ENCODE results near the gene MTHFD1L. TPM values are rescaled to one million over a fixed set of nuclear protein-coding genes. Genes with fewer than 3 reads are reported as not detected.

MTHFD1L gene
- total and polyA plus RNA-seq, 2 donors (not counting 3 experiments of a cell fraction or from before 2014, with no cell fraction given), result 40.2 to 120 TPM

DNA sequence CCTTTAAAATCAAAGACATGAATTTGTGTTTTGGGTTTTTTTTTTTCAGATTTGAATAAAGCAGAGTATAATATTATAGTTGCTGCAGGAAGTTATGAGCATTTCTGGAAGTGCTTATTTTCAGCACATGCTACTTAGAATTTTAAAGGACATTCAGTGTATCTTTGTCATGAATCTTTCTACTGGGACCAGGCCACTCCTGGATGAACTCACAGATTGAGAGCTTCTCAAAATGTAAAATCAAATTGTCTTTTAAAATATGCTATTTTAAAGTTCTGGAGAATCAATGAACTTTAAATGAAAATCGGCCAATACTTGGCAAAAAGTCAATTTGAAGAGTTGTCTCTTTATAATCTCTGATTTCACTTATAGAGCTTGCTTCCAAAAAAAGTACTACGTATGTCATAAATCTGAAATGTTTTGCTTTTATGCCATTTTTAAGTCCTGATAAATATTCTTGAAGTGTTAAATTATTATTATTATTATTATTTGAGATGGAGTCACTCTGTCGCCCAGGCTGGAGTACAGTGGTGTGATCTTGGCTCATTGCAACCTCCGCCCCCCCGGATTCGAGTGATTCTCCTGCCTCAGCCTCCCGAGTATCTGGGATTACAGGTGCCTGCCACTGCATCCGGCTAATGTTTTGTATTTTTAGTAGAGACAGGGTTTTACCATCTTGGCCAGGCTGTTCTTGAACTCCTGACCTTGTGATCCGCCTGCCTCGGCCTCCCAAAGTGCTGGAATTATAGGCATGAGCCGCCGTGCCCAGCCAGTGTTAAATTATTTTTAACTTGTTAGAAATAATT is 198.5 kb downstream of the MTHFD1L start:
- dilution Hi-C loops (cut with MboI; ENCODE audit: extremely low pct_ligation_motif_present, low sequenced_read_pairs), result no loop called here
- H3K27ac ChIP-seq (ENCODE audit: insufficient read depth, low read depth, low read length), result peak overlapping the region; percentile 95
- no peaks in the 10 kb centered on the region for H3K36me3 ChIP-seq (ENCODE audit: control insufficient read depth in 2 of 2, extremely low read depth in 1 of 2, insufficient read depth in 2 of 2, low read length in 2 of 2)
- peaks cover 68% of the 10 kb centered on the region for H3K4me1 ChIP-seq (ENCODE audit: control insufficient read depth, extremely low read depth, insufficient read depth, low read length)
- DNase-seq (ENCODE audit: low read depth, low spot score) (no peak), FAIRE-seq (no peak)
- H3K4me3 ChIP-seq (replicated peaks in 1 of 3; ENCODE audit: insufficient read depth in 1 of 3, low read depth in 1 of 3, low read length in 3 of 3), result no peak overlapping the region
- H3K9ac ChIP-seq (replicated peaks; ENCODE audit: extremely low read depth, insufficient read depth, low read length), result peak overlapping the region; percentile 73
- no peaks in the 10 kb centered on the region for H3K9me3 ChIP-seq (replicated peaks; ENCODE audit: control insufficient read depth, insufficient read depth, low read length)
- H3K79me2 ChIP-seq (ENCODE audit: control insufficient read depth, insufficient read depth, low read length), result peaks cover 13% of the 10 kb centered on the region
- TF ChIP-seq MYC (IDR thresholded peaks at IDR 0.05; ENCODE audit: low read depth, low read length) (no peak), POLR2A (IDR thresholded peaks at IDR 0.05; ENCODE audit: low read depth, low read length) (no peak), EZH2 (IDR thresholded peaks at IDR 0.05; ENCODE audit: borderline replicate concordance, low read depth, low read length, severe bottlenecking) (no peak), JUN (IDR thresholded peaks at IDR 0.05; ENCODE audit: borderline replicate concordance, insufficient read depth, insufficient read length, low read depth) (no peak), CTCF (IDR thresholded peaks at IDR 0.05; ENCODE audit: extremely low read depth in 1 of 2, insufficient read depth in 1 of 2, low read depth in 1 of 2, low read length in 2 of 2) (no peak), POLR2AphosphoS5 (IDR thresholded peaks at IDR 0.05; ENCODE audit: insufficient read depth, low read depth, low read length) (no peak), FOS (IDR thresholded peaks at IDR 0.05; ENCODE audit: borderline replicate concordance, insufficient read depth, low read length) (no peak), GATA2 (IDR thresholded peaks at IDR 0.05; ENCODE audit: insufficient read depth, insufficient read length, low read depth, low read length) (no peak), MAX (IDR thresholded peaks at IDR 0.05; ENCODE audit: insufficient read depth, insufficient read length) (no peak)
- H3K9me1 ChIP-seq (replicated peaks; ENCODE audit: control insufficient read depth, extremely low read depth, insufficient read depth, low read length), result no peaks in the 10 kb centered on the region
- ChIA-PET CTCF (interaction anchor here (1.3 to 1.9 kb wide), 2 partner anchors 10 to 260 kb away, joined by 4 to 10 read pairs; no protein-coding TSS in a partner anchor), POLR2A (interaction anchor here (0.6 kb wide), 1 partner anchor 18 kb away, joined by 3 read pairs; no protein-coding TSS in a partner anchor)
- peak overlapping the region; percentile 27 for H3K4me2 ChIP-seq (ENCODE audit: insufficient read depth, low read length)
- intact Hi-C loops (cut with micrococcal nuclease), result no loop called here
- H2AFZ ChIP-seq (ENCODE audit: low read depth, low read length), result no peak overlapping the region
- no TSS peak for BruUV-seq (replicated peaks)
- H3K27me3 ChIP-seq (ENCODE audit: control insufficient read depth in 2 of 2, insufficient read depth in 2 of 2, low read length in 2 of 2), result no peaks in the 10 kb centered on the region
- H4K20me1 ChIP-seq (replicated peaks; ENCODE audit: control insufficient read depth, extremely low read depth, insufficient read depth, low read length), result no peaks in the 10 kb centered on the region
